Smooth muscle cell (in vitro differentiated cells): ENCODE results near the gene CALML3. TPM values are rescaled to one million over a fixed set of nuclear protein-coding genes. Genes with fewer than 3 reads are reported as not detected.

Source experiments
- DNase-seq: peaks from one replicate; lab custom pipeline; 2025; ENCODE audit not compliant: unreplicated experiment; lab: John Stamatoyannopoulos, UW
- H2AFZ ChIP-seq: fragments of 200-600 bp; sonication (generic); 2 replicates; pipeline ENCODE4 v1.6.0; 2016; ENCODE audit warnings: antibody characterized with exemption, low read depth, mild to moderate bottlenecking
- H3F3A ChIP-seq: fragments of 200-600 bp; sonication (generic); 2 replicates; pipeline ENCODE4 v1.6.0; 2017; ENCODE audit warnings: antibody characterized with exemption, low read depth
- H3K27ac ChIP-seq: fragments of 200-600 bp; sonication (generic); 2 replicates; pipeline ENCODE4 v1.5.1; 2016; ENCODE audit warnings: low read depth, mild to moderate bottlenecking
- H3K27me3 ChIP-seq: fragments of 200-600 bp; sonication (generic); 2 replicates; pipeline ENCODE4 v1.6.1; 2016; ENCODE audit warnings: low read depth, mild to moderate bottlenecking
- H3K36me3 ChIP-seq: fragments of 200-600 bp; sonication (generic); 2 replicates; pipeline ENCODE4 v1.5.1; 2016; ENCODE audit warnings: low read depth
- H3K4me1 ChIP-seq: fragments of 200-600 bp; sonication (generic); 2 replicates; pipeline ENCODE4 v1.5.1; 2016; ENCODE audit warnings: low read depth
- H3K4me2 ChIP-seq: fragments of 200-600 bp; sonication (generic); 2 replicates; pipeline ENCODE4 v1.6.0; 2016; ENCODE audit warnings: mild to moderate bottlenecking
- H3K4me3 ChIP-seq: fragments of 200-600 bp; sonication (generic); 2 replicates; pipeline ENCODE4 v1.5.1; 2016; ENCODE audit warnings: mild to moderate bottlenecking
- H3K79me2 ChIP-seq: fragments of 200-600 bp; sonication (generic); 2 replicates; pipeline ENCODE4 v1.6.0; 2016; ENCODE audit warnings: low read depth, mild to moderate bottlenecking
- H3K9ac ChIP-seq: fragments of 200-600 bp; sonication (generic); 2 replicates; pipeline ENCODE4 v1.6.0; 2016; ENCODE audit warnings: low read depth
- H3K9me3 ChIP-seq: fragments of 200-600 bp; sonication (generic); replicated peaks from 2 replicates; pipeline ENCODE4 v1.5.1; 2016; ENCODE audit warnings: low read depth
- H4K20me1 ChIP-seq: fragments of 200-600 bp; sonication (generic); 2 replicates; pipeline ENCODE4 v1.6.0; 2016; ENCODE audit warnings: low read depth
- WGBS: methylation state at CpG from one replicate; pipeline ENCODE4 v1.1.7; 2016; ENCODE audit warnings: low lambda C conversion rate; 5-methylcytosine and 5-hydroxymethylcytosine counted together
- polyA plus RNA-seq: library from polyadenylated mRNA; unstranded; fragments of >200 nt; fragmentation: Nextera tagmentation; extraction: Ambion mirVana; gene quantifications from 2 replicates; pipeline ENCODE4 v1.2.1, GENCODE V29; 2016
- total RNA-seq: library from RNA; depleted of rRNA; stranded (reverse); fragments of >200 nt; gene quantifications from 2 replicates; pipeline ENCODE4 v1.2.3, GENCODE V29; 2014
- TF ChIP-seq, protein P1 (sequence below): fragments of 200-600 bp; sonication (generic); IDR thresholded peaks from 2 replicates; pipeline ENCODE4 v1.5.1; 2017; ENCODE audit warnings: borderline replicate concordance, mild to moderate bottlenecking, antibody characterized with exemption; ENCODE audit not compliant: insufficient read depth, poor library complexity, severe bottlenecking

The CALML3 gene
- total and polyA plus RNA-seq, 2 experiments from 2014 or later: 0.49 TPM; not detected in 1

DNA sequence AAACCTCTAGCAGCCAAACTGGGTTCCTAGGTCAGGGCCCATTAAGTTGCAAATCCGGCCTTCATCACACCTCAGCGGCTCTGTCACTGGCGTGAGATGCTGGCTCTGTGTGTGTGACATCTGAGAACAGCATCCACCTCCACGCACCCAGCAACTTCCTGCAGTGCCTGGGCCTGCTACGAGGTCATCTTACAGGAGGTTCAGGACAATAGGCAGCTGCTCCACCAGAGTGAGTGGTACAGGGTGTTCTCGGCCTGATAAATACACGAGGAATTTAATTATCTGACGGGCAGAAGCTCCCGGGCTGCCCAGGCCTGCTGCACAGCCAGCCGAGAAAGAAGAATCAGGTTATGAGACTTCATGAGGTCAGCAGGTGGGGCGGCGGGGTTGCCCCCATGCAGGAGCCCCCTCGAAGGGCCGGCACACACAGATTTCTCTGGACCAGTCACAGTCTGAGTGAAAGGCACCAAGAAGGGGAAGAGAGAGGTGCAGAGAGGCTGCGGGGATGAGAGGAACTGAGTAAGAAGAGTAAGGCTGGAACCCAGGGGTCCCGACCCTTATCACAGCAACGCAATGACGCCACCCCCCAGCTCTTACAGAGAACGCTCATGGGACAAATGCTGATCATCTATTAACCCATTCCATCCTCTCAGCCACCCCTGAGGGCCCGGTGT lies 49.3 kb downstream of the CALML3 start:
- no peaks in the 10 kb centered on the region for H3K9me3 ChIP-seq
- H3K4me1 ChIP-seq: peaks cover 7% of the 10 kb centered on the region
- H3K27me3 ChIP-seq: no peaks in the 10 kb centered on the region
- no peak for DNase-seq
- H3K9ac ChIP-seq: no peak overlapping the region
- H3K79me2 ChIP-seq: no peaks in the 10 kb centered on the region
- 79% methylated on average over 20 of the region's 20 CpGs for whole genome bisulfite sequencing
- H3F3A ChIP-seq: no peaks in the 10 kb centered on the region
- H3K27ac ChIP-seq: no peak overlapping the region
- H4K20me1 ChIP-seq: no peaks in the 10 kb centered on the region
- H2AFZ ChIP-seq: no peak overlapping the region
- no peak overlapping the region for H3K4me3 ChIP-seq
- TF ChIP-seq, protein P1, sequence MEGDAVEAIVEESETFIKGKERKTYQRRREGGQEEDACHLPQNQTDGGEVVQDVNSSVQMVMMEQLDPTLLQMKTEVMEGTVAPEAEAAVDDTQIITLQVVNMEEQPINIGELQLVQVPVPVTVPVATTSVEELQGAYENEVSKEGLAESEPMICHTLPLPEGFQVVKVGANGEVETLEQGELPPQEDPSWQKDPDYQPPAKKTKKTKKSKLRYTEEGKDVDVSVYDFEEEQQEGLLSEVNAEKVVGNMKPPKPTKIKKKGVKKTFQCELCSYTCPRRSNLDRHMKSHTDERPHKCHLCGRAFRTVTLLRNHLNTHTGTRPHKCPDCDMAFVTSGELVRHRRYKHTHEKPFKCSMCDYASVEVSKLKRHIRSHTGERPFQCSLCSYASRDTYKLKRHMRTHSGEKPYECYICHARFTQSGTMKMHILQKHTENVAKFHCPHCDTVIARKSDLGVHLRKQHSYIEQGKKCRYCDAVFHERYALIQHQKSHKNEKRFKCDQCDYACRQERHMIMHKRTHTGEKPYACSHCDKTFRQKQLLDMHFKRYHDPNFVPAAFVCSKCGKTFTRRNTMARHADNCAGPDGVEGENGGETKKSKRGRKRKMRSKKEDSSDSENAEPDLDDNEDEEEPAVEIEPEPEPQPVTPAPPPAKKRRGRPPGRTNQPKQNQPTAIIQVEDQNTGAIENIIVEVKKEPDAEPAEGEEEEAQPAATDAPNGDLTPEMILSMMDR: no peak
- no peak overlapping the region for H3K4me2 ChIP-seq
- H3K36me3 ChIP-seq: no peaks in the 10 kb centered on the region

- H3F3A ChIP-seq: no peaks in the 10 kb centered on the region
- H3K36me3 ChIP-seq: no peaks in the 10 kb centered on the region
- H3K79me2 ChIP-seq: no peaks in the 10 kb centered on the region
- H3K27ac ChIP-seq: peak overlapping the region; percentile 53
- peak overlapping the region; percentile 10 for H3K4me2 ChIP-seq
- H3K27me3 ChIP-seq: no peaks in the 10 kb centered on the region
- no peak overlapping the region for H3K9ac ChIP-seq
- DNase-seq: no peak
- no peaks in the 10 kb centered on the region for H4K20me1 ChIP-seq
- peaks cover 7% of the 10 kb centered on the region for H3K4me1 ChIP-seq
- no peak overlapping the region for H3K4me3 ChIP-seq
- peak overlapping the region; percentile 60 for H2AFZ ChIP-seq
- TF ChIP-seq, protein P1: no peak
- WGBS: 87% methylated on average over 13 of the region's 14 CpGs
- no peaks in the 10 kb centered on the region for H3K9me3 ChIP-seq
Observed at GRCh38 chr10:5574642-5575131, 49.9 kb downstream of the CALML3 start.

- no peaks in the 10 kb centered on the region for H3K79me2 ChIP-seq
- TF ChIP-seq, protein P1: no peak
- H4K20me1 ChIP-seq: no peaks in the 10 kb centered on the region
- H3K36me3 ChIP-seq: no peaks in the 10 kb centered on the region
- H3K9me3 ChIP-seq: no peaks in the 10 kb centered on the region
- H3K4me2 ChIP-seq: peak overlapping the region; percentile 10
- H2AFZ ChIP-seq: peak overlapping the region; percentile 60
- DNase-seq: no peak
- H3K27me3 ChIP-seq: no peaks in the 10 kb centered on the region
- H3K4me1 ChIP-seq: peaks cover 7% of the 10 kb centered on the region
- no peaks in the 10 kb centered on the region for H3F3A ChIP-seq
- H3K4me3 ChIP-seq: no peak overlapping the region
- H3K27ac ChIP-seq: peak overlapping the region; percentile 53
- WGBS: 56% methylated on average over 9 of the region's 9 CpGs
- H3K9ac ChIP-seq: no peak overlapping the region
Observed at GRCh38 chr10:5575144-5575481, 50.4 kb downstream of the CALML3 start.
